Esophagus squamous epithelium (tissue), 5 donors: ENCODE measurements around the gene SCAND1. TPM values are rescaled to one million over a fixed set of nuclear protein-coding genes. Genes with fewer than 3 reads are reported as not detected.

Experiments used
- DNase-seq: peaks from one replicate; lab custom pipeline; 2025; lab: John Stamatoyannopoulos, UW
- H3K27ac ChIP-seq, 4 donors: fragments of 200-600 bp; sonication (generic); one replicate each; pipeline ENCODE4 v1.5.1; 2016 to 2019; ENCODE audit warnings: mild to moderate bottlenecking in 1 of 4
- H3K27me3 ChIP-seq, 4 donors: fragments of 200-600 bp; sonication (generic); 1 replicate in 3 of 4; 2 replicates in 1 of 4; pipeline versions ENCODE4 v1.5.1 to v1.6.0; 2017 to 2021; ENCODE audit warnings: antibody characterized with exemption in 1 of 4
- H3K36me3 ChIP-seq, 3 donors: fragments of 200-600 bp; sonication (generic); one replicate each; pipeline ENCODE4 v1.5.1; 2016 to 2019
- H3K4me1 ChIP-seq, 3 donors: fragments of 200-600 bp; sonication (generic); one replicate each; pipeline ENCODE4 v1.5.1; 2017 to 2019
- H3K4me3 ChIP-seq, 4 donors: fragments of 200-600 bp; sonication (generic); 1 replicate in 3 of 4; 2 replicates in 1 of 4; pipeline ENCODE4 v1.5.1; 2016 to 2019; ENCODE audit warnings: mild to moderate bottlenecking in 2 of 4, moderate library complexity in 1 of 4
- H3K9me3 ChIP-seq, 3 donors: fragments of 200-600 bp; sonication (generic); one replicate each; pipeline ENCODE4 v1.5.1; 2016 to 2019
- POLR2A ChIP-seq, 4 donors: fragments of 450-650 bp; IDR thresholded peaks; one replicate each; pipeline ENCODE4 v1.6.1; 2017; ENCODE audit warnings: antibody characterized with exemption in 4 of 4, mild to moderate bottlenecking in 4 of 4, moderate library complexity in 3 of 4
- WGBS, 2 donors: methylation state at CpG; one replicate each; pipeline ENCODE4 v1.1.5; 2018; 5-methylcytosine and 5-hydroxymethylcytosine counted together
- intact Hi-C: fragments of 100-400 bp; cut with DNase I; formaldehyde crosslinking; loops from one replicate; pipeline ENCODE4 v1.15.0; 2022
- small RNA-seq, 4 donors: library from RNA; depleted of rRNA; stranded (forward); fragments of <200 nt; gene quantifications; one replicate each; pipeline ENCODE3, GENCODE V24; 2016
- total RNA-seq, 4 donors: library from RNA; depleted of rRNA; stranded (reverse); fragments of >200 nt; gene quantifications; one replicate each; pipeline ENCODE4 v1.1.0, GENCODE V29; 2016
- TF ChIP-seq, protein P1 (sequence below), 6 experiments: fragments of 450-650 bp in 4 of 6; fragments of 200-600 bp in 2 of 6; sonication (generic) in 2 of 6; IDR thresholded peaks; one replicate each; pipeline ENCODE4 v1.5.1; 2016 to 2019; ENCODE audit warnings: antibody characterized with exemption in 6 of 6, mild to moderate bottlenecking in 4 of 6, moderate library complexity in 4 of 6
- donor health status: DM: yes; HTN: yes; CAD: no.

SCAND1 gene
- total RNA-seq, 4 donors from 2014 or later: 50.2 to 98.6 (median 74.1) TPM

DNA sequence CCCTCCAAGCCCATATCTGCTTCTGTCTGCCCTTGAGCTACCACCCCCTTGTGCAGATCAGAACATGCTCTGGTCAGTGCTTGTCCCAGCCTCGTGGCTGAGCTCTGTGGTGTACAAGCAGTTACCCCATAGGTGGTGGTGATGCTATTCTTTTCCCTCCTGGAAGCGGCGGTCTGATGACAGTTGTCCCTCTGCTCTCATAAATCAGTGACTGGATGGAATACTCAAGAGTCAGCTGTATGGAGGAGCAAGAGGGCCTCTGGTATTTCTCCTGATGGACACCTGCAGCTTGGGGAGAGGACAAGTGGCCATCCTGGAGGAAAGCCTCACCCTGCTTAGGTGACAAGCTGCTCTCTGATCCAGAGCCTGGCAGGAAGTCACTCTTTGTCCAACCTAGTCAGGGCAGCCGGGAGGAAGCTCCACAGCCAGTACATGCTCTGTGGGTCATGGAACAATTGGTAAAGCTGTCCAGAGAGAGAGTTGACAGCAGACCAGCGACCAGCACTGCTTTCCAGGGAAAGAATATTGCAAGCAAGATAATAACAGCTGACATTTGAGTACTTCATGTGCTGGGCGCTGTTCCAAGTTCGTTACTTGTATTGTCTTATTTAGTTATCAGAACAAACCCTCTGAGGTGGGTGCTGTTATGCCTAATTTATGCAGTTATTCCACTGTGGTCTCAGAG lies 47.1 kb downstream of the SCAND1 start:
- no peak for TF ChIP-seq POLR2A (IDR thresholded peaks at IDR 0.05)
- TF ChIP-seq, protein P1, sequence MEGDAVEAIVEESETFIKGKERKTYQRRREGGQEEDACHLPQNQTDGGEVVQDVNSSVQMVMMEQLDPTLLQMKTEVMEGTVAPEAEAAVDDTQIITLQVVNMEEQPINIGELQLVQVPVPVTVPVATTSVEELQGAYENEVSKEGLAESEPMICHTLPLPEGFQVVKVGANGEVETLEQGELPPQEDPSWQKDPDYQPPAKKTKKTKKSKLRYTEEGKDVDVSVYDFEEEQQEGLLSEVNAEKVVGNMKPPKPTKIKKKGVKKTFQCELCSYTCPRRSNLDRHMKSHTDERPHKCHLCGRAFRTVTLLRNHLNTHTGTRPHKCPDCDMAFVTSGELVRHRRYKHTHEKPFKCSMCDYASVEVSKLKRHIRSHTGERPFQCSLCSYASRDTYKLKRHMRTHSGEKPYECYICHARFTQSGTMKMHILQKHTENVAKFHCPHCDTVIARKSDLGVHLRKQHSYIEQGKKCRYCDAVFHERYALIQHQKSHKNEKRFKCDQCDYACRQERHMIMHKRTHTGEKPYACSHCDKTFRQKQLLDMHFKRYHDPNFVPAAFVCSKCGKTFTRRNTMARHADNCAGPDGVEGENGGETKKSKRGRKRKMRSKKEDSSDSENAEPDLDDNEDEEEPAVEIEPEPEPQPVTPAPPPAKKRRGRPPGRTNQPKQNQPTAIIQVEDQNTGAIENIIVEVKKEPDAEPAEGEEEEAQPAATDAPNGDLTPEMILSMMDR (IDR thresholded peaks at IDR 0.05): no peak
- Histone ChIP-seq H3K27me3 (no peaks in the 10 kb centered on the region), H3K4me1 (peaks cover 0 to 2% (median 0%) of the 10 kb centered on the region in 3 donors), H3K27ac (no peak overlapping the region), H3K9me3 (no peaks in the 10 kb centered on the region), H3K4me3 (no peak overlapping the region), H3K36me3 (peaks cover 0 to 60% (median 6%) of the 10 kb centered on the region in 3 donors)
- 83% methylated on average over 4 to 7 of the region's 7 CpGs for WGBS, 2 donors
- intact Hi-C loops: no loop called here
- DNase-seq: no peak

DNA sequence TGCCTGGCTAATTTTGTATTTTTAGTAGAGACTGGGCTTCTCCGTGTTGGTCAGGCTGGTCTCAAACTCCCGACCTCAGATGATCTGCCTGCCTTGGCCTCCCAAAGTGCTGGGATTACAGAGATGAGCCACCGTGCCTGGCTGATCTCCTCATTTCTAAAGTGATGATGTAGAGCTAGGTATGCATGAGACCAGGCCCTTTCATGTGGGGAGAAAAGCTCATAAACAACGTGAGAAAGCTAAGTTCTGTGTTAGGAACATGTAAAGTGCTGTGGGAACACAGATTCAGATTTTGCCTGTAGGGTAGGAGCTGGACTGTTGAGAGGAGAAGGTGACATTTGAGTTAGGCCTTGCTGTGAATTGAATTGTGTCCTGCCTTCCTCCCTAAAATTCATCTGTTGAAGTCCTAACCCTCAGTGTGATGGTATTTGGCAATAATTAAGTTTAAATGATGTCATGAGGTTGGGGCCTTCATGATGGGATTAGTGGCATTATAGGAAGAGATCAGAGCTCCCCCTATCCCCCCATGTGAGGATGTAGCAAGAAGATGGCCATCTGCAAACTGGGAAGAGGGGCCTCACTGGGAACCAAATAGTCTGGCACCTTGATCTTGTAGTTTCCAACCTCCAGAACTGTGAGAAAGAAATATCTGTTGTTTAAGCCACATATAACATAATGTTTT lies 49.2 kb downstream of the SCAND1 start:
- intact Hi-C loops: no loop called here
- DNase-seq: no peak
- H3K27ac ChIP-seq: no peak overlapping the region
- no peaks in the 10 kb centered on the region for H3K27me3 ChIP-seq
- peaks cover 0 to 53% (median 6%) of the 10 kb centered on the region in 3 donors for H3K36me3 ChIP-seq
- 71 to 100% methylated on average over 3 to 4 of the region's 4 CpGs for WGBS, 2 donors
- H3K4me3 ChIP-seq: no peak overlapping the region
- no peaks in the 10 kb centered on the region for H3K9me3 ChIP-seq
- no peak for TF ChIP-seq POLR2A (IDR thresholded peaks at IDR 0.05)
- TF ChIP-seq, protein P1 (IDR thresholded peaks at IDR 0.05): no peak
- H3K4me1 ChIP-seq: peaks cover 0 to 4% (median 0%) of the 10 kb centered on the region in 3 donors

GRCh38 chr20:35903843-35904242 lies 50.5 kb downstream of the SCAND1 start:
- 85 to 97% methylated on average over 3 of the region's 3 CpGs for WGBS, 2 donors
- Histone ChIP-seq H3K9me3 (no peaks in the 10 kb centered on the region), H3K27me3 (no peaks in the 10 kb centered on the region), H3K27ac (no peak overlapping the region), H3K4me3 (no peak overlapping the region), H3K4me1 (peaks cover 0 to 4% (median 0%) of the 10 kb centered on the region in 3 donors), H3K36me3 (peaks cover 0 to 56% (median 6%) of the 10 kb centered on the region in 3 donors)
- no peak for DNase-seq
- TF ChIP-seq, protein P1 (IDR thresholded peaks at IDR 0.05): no peak
- TF ChIP-seq POLR2A (IDR thresholded peaks at IDR 0.05): no peak
- intact Hi-C loops: no loop called here

Small RNA genes lying within 50 kb of the gene (small RNA-seq; reads per million reads assigned to genes)
- 0 reads per million in 4 donors for gene RNU6-937P

Other genes with a start within 250 kb of the SCAND1 start
- 100 to 1,000 TPM; 149 to 326 (median 182) TPM for gene RBM39, start 212.2 kb downstream of the SCAND1 start, total RNA-seq
- 10 to 100 TPM; 13.6 to 33.2 (median 16.6) TPM for gene PHF20, start 182.5 kb downstream of the SCAND1 start, total RNA-seq
- 10 to 100 TPM in 1 of 4 donors, 1 to 10 TPM in 3; 4.0 to 15.3 (median 4.6) TPM for gene CNBD2, start 14.1 kb upstream of the SCAND1 start, total RNA-seq
- gene EPB41L1, start 200.2 kb upstream of the SCAND1 start, total RNA-seq: 100 to 1,000 TPM in 1 of 4 donors, 10 to 100 TPM in 3; 39.1 to 112 (median 85.7) TPM